HL-60 (cell line): ENCODE results near the gene GRID2IP.

ENCODE experiments used
- DNase-seq, 2 experiments: peaks; one replicate each; pipeline ENCODE4 v3.0.0-alpha.2; 2010 to 2020; ENCODE audit warnings: low read depth in 1 of 2, low spot score in 1 of 2
- H3K27ac ChIP-seq: fragments of 250-450 bp; sonication (Bioruptor Pico); replicated peaks from 2 replicates; pipeline ENCODE4 v1.5.1; 2020; ENCODE audit warnings: mild to moderate bottlenecking, moderate library complexity
- H3K27me3 ChIP-seq: fragments of 250-450 bp; sonication (Bioruptor Pico); 2 replicates; pipeline ENCODE4 v1.5.1; 2021; ENCODE audit warnings: mild to moderate bottlenecking, moderate library complexity; ENCODE audit not compliant: insufficient read depth, poor library complexity, severe bottlenecking
- H3K4me3 ChIP-seq: replicated peaks from 2 replicates; pipeline ENCODE4 v1.5.1; 2011; ENCODE audit warnings: mild to moderate bottlenecking, control low read depth, low read length; ENCODE audit not compliant: insufficient read depth
- GABPA ChIP-seq: IDR thresholded peaks from 2 replicates; pipeline ENCODE4 v1.6.1; 2012; ENCODE audit warnings: low read depth
- POLR2AphosphoS5 ChIP-seq: IDR thresholded peaks from 2 replicates; pipeline ENCODE4 v1.6.1; 2012; ENCODE audit warnings: low read depth
- SPI1 ChIP-seq: IDR thresholded peaks from 2 replicates; pipeline ENCODE4 v1.6.1; 2012; ENCODE audit warnings: low read depth, mild to moderate bottlenecking, borderline replicate concordance
- TF ChIP-seq, protein P1 (sequence below): IDR thresholded peaks from 2 replicates; pipeline ENCODE4 v1.6.1; 2012; ENCODE audit warnings: low read depth; ENCODE audit not compliant: insufficient replicate concordance
- TF ChIP-seq, protein P2 (sequence below): IDR thresholded peaks from one replicate; pipeline ENCODE4 v1.5.1; 2011; ENCODE audit warnings: low read length, control low read depth, inconsistent platforms; ENCODE audit not compliant: insufficient read depth

Gene GRID2IP

DNA sequence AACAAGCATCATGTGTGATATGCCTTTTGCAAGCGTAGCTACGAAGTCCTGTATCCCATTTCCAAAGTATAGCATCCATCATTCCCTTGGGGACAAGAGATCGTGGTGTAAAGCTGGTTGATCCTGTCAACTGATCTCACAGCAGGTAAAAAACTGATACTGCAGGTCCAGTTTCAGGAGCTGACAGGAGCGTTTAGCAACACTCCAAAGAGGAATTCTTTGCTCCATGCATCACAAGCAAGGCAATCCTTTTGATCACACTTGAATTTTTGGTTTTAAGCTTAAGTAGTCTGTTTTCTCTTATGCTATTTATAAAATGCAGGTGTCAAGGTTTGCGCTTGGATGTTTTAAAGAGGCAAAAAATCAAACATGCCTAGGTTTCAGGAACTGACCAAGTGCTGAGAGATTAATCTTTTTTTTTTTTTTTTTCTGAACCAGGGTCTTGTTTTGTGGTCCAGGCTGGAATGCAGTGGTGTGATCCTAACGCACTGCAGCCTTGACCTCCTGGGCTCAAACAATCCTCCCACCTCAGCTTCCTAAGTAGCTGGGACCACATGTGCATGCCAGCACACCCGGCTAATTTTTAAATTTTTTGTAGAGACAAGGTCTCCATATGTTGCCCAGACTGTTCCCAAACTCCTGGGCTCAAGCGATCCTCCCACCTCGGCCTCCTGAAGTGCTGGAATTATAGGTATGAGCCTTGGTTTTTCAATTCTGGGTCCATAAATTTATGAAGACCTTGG lies 24.2 kb upstream of the GRID2IP start:
- Histone ChIP-seq H3K27me3 (no peaks in the 10 kb centered on the region), H3K4me3 (no peak overlapping the region), H3K27ac (no peak overlapping the region)
- TF ChIP-seq, protein P1, sequence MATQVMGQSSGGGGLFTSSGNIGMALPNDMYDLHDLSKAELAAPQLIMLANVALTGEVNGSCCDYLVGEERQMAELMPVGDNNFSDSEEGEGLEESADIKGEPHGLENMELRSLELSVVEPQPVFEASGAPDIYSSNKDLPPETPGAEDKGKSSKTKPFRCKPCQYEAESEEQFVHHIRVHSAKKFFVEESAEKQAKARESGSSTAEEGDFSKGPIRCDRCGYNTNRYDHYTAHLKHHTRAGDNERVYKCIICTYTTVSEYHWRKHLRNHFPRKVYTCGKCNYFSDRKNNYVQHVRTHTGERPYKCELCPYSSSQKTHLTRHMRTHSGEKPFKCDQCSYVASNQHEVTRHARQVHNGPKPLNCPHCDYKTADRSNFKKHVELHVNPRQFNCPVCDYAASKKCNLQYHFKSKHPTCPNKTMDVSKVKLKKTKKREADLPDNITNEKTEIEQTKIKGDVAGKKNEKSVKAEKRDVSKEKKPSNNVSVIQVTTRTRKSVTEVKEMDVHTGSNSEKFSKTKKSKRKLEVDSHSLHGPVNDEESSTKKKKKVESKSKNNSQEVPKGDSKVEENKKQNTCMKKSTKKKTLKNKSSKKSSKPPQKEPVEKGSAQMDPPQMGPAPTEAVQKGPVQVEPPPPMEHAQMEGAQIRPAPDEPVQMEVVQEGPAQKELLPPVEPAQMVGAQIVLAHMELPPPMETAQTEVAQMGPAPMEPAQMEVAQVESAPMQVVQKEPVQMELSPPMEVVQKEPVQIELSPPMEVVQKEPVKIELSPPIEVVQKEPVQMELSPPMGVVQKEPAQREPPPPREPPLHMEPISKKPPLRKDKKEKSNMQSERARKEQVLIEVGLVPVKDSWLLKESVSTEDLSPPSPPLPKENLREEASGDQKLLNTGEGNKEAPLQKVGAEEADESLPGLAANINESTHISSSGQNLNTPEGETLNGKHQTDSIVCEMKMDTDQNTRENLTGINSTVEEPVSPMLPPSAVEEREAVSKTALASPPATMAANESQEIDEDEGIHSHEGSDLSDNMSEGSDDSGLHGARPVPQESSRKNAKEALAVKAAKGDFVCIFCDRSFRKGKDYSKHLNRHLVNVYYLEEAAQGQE: no peak
- TF ChIP-seq, protein P2, sequence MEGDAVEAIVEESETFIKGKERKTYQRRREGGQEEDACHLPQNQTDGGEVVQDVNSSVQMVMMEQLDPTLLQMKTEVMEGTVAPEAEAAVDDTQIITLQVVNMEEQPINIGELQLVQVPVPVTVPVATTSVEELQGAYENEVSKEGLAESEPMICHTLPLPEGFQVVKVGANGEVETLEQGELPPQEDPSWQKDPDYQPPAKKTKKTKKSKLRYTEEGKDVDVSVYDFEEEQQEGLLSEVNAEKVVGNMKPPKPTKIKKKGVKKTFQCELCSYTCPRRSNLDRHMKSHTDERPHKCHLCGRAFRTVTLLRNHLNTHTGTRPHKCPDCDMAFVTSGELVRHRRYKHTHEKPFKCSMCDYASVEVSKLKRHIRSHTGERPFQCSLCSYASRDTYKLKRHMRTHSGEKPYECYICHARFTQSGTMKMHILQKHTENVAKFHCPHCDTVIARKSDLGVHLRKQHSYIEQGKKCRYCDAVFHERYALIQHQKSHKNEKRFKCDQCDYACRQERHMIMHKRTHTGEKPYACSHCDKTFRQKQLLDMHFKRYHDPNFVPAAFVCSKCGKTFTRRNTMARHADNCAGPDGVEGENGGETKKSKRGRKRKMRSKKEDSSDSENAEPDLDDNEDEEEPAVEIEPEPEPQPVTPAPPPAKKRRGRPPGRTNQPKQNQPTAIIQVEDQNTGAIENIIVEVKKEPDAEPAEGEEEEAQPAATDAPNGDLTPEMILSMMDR: no peak
- TF ChIP-seq GABPA (no peak), SPI1 (no peak)
- no peak for DNase-seq

DNA sequence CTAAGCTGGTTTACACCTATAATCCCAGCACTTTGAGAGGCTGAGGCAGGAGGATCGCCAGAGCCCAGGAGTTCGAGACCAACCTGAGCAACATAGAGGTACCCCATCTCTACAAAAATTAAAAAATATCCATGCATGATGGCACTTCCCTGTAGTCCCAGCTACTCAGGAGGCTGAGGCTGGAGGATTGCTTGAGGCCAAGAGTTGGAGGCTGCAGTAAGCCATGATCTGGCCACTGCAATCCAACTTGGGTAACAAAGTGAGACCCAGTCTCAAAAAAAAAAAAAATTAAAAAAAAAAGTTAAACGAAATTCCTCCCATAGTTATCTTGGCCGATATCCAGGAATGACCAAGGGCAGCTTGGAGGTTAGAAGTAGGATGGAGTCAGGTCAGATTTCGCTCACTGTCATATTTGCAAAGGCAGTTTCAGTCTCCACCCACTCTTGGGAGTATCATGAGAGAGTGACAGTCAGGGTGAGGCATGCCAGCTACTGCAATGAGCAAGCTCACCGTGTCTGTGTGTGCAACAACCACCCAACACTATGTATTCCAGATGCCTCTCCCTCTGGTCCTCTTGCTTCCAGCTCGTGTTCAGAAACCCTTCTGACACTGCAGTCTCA lies 20.0 kb upstream of the GRID2IP start:
- TF ChIP-seq SPI1 (no peak), GABPA (no peak), POLR2AphosphoS5 (no peak)
- TF ChIP-seq, protein P2: no peak
- TF ChIP-seq, protein P1: no peak
- DNase-seq: no peak
- Histone ChIP-seq H3K27me3 (no peaks in the 10 kb centered on the region), H3K27ac (no peak overlapping the region), H3K4me3 (no peak overlapping the region)

DNA sequence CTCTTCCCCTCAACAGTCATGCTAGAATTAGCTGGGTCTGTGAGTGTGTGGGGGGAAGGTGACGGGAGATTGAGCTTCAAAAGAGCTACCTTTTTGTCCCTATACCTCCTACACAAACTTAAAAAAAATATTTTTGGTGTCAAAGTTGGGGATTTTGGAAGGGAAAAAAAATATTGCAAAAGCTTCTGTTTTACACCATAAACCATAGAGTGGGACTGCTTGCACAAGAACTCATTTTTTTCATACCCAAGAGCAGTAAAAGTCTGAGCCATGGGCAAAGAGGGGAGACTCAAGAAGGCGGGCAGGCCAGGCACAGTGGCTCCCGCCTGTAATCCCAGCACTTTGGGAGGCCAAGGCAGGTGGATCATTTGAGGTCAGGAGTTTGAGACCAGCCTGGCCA lies 16.6 kb upstream of the GRID2IP start:
- no peak overlapping the region for H3K27ac ChIP-seq
- TF ChIP-seq POLR2AphosphoS5: no peak
- TF ChIP-seq, protein P1: no peak

More for the DNA sequence above, 16.6 kb upstream of the GRID2IP start:
- DNase-seq: no peak
- Histone ChIP-seq H3K27me3 (no peaks in the 10 kb centered on the region), H3K4me3 (no peak overlapping the region)
